Activated T-cell treated with anti-CD3 and anti-CD28 coated beads for 24 hours (primary cell): ENCODE measurements around the gene LATS1.
"Not testable (repeated sequence)": the region's sequence is repeated elsewhere in the genome, so short reads cannot be mapped to it uniquely, and the experiment has no call there.

ENCODE experiments used
- DNase-seq: peaks from one replicate; pipeline ENCODE4 v3.0.0-alpha.2; 2020; ENCODE audit warnings: low read depth

Gene LATS1

GRCh38 chr6:149717588-149718458, at the start of gene LATS1:
Gene LATS1 (minus strand): TSS chr6:149718101. CDS start chr6:149702126, 15,975 bp downstream.
- DNase-seq: peak; percentile 88

- DNase-seq: no peak
These were observed 48.4 kb upstream of the LATS1 start for GRCh38 chr6:149766156-149766769.

DNA sequence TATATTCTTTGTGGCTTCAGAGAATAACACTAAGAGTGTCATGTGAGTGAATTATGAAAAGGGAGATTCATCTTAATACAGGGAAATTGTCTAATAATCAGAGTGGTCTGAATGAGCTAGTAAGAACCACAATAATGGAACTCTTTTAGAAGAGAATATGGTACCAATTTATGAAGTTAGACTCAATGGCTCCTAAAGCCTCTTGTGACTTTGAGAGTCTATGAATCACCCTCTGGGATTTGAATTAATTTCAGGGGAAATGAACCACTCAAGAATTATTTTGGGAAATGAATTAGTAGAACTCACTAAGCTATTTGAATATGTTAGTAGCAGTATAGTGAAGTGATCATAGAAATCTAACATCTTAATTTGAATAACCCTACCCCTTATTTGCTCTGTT, 46.0 kb upstream of the LATS1 start:
- DNase-seq: no peak

GRCh38 chr6:149761438-149761837, 43.5 kb upstream of the LATS1 start:
- DNase-seq: no peak

- no peak for DNase-seq
These were observed 38.3 kb upstream of the LATS1 start for GRCh38 chr6:149756261-149756636.

GRCh38 chr6:149755300-149756260, 37.7 kb upstream of the LATS1 start:
- no peak for DNase-seq

DNA sequence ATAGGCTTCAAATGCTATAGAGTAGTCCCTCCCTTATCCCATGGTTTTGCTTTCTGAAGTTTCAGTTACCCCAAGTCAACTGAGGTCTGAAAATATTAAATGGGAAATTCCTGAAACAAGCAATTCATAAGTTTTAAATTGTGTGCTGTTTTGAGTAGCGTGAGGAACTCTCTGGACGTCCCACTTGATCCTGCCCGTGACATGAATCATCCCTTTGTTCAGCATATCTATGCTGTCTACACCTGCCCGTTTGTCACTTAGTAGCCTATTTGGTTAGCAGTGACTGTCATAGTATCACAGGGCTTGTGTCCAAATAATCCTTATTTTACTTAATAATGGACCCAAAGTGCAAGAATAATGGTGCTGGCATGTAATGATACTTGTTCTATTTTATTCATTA, 36.6 kb upstream of the LATS1 start:
- DNase-seq: no peak

- DNase-seq: not testable (repeated sequence)
These were observed 35.4 kb upstream of the LATS1 start for GRCh38 chr6:149753374-149753637.

DNA sequence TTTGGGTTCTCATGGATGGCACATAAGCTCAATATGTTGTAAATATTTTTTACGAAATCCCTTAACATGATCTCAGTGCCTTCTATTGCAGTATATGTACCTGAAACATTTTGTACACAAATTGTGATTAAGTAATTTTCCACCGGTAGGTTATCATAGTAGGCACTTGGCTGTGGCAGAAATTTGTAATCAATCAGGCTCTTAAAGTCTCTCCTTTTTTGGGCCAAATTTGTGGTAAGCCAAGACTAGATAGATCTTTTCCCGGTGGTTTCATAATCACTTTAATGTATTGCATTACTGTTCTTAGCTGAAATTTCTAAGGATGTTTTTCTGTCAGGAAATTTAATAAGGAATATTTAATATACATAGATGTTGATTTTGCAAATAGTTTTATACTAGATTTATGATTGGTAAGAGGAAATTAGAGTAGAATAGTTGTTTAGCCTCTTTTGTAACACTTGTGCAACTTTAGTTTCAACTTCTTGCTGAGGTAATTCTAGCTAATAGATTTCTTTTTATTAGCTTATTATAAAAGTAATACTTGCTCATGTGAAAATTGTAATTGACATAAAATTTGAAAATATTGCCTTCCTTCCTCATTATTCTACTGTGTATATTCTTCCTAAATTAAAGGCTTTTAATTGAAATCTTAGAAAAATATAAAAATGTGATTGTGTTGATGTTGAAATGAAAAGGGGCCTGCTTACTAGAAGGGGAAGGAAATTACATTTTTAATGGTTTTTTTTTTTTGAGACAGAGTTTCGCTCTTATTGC, 34.9 kb upstream of the LATS1 start:
- DNase-seq: no peak

- not testable (repeated sequence) for DNase-seq
These were observed 34.0 kb upstream of the LATS1 start for GRCh38 chr6:149751920-149752319.

DNA sequence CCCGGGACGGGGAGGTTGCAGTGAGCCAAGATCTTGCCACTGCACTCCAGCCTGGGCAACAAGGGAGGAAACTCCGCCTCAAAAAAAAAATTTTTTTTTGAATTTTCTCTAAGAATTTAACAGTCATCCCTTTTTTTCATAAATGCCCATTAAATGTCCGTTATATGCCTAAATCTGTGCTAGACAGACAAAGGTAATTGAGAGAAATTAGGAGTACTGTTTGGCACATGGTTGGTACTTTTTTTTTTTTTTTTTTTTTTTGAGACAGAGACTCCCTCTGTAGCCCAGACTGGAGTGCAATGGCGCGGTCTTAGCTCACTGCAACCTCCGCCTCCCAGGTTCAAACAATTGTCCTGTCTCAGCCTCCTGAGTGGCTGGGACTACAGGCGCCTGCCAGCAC, 33.3 kb upstream of the LATS1 start:
- no peak for DNase-seq

DNA sequence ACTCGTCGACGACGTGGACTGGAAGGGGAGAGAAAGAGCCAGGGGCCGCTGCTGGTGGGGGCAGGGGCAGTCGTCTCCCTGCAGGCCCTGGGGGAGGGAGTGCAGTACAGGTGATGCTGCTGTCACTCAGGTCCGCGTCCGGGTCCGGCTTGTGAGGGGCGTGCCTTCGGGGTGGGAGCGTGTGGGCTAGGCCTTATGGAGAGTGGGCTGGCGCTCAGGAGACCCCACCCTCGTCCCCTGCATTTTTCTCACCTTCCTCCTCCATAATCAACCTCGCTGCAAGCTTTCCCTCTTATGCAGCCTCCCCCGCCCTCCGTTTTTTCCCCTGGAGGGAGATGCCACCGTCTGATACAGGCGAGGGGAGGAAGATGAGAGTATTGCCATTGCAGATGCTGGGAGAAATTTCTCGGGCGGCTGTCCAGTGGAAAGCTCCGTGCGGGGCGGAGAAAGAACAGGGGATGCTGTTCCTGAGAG, 32.3 kb upstream of the LATS1 start:
- DNase-seq: peak; percentile 54

GRCh38 chr6:149749594-149750135, 31.8 kb upstream of the LATS1 start, which contains the start of gene PCMT1:
Gene PCMT1 (plus strand): TSS chr6:149749741. CDS start chr6:149749902, 161 bp downstream.
- peak; percentile 92 for DNase-seq

DNA sequence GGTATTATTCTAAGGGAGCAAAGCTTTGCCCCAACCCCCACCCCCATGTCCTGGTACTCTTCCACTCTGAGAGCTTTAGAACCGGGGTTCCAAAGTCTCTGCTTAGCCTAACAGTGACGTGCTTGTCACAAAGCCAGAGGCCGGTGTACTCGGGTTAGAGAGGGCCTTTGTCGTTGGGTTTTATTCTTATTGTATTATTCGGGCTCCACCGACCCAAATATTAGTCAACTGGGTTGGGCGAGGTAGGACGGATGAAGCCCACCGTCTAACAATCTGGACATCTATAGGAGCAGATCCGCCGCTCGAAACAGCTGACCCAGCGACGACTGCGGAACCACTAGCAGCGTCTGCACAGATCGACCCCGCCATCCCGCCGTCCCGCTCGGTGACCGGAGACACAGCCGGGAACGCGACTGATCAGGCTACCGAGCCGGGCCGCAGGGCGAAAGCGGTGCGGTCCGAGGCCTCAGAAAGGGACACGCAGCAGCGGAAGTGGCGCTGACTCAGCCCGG, 31.2 kb upstream of the LATS1 start:
- not testable (repeated sequence) for DNase-seq

DNA sequence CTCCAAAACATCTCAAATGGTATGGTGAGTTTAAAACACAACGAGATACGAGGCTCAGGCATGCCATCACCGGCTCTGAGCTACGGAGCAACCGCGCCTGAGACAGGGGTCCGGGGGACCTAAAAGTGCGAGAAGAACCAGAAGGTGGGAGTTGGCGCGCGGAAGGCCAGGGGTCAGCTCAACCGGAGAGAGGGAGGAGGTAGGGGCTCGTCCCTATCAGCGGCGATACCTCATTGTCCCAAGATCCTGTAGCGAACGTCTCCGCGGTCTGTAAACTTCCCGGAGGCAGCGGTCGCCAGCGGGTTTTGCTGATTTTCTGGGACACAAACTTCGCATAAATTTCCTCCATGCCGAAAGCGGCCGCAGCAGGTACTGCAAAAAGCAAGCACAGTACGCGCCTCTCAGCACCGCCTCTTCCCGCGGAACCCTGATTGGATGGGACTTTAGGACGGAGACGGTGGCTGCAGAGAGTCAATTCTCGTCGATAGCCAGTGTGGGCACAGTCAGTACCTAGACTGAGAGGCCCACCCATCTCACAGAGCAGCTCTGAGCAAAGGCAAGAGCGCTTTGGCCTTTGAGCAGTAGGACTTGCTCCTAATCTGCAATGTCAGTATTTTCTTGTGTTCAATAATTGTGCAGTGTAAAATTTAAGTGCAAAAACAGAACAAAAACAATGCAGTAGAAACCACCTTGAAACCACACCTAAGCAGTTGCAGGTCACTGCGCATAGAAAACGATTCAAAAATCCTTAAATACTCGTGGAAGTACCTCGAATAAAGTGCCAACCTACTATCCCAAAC, 28.4 kb upstream of the LATS1 start, which contains the start of gene NUP43:
Gene NUP43, minus strand, starts transcription at position 383 of the 800 bp plus-strand sequence. Its CDS starts 34 bp downstream, at position 349.
- peak; percentile 90 for DNase-seq

- not testable (repeated sequence) for DNase-seq
These were observed 27.4 kb upstream of the LATS1 start for GRCh38 chr6:149745252-149745651.

DNA sequence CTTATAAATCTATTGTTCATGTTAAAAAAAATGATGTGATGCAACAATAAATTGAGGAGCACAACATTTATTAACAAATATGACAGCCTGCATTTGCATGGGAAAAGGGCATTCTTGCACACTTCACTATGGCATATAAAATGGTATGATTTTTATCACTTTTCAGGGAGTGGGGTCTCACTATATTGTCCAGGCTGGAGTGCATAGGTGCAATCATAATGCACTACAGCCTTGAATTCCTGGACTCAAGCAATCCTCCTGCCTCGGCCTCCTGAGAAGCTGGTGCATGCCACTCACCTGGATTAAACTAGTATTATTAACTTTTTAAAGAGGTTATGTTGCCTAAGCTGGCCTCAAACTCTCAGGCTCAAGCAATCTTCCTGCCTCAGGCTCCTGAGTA, 17.0 kb upstream of the LATS1 start:
- DNase-seq: no peak

DNA sequence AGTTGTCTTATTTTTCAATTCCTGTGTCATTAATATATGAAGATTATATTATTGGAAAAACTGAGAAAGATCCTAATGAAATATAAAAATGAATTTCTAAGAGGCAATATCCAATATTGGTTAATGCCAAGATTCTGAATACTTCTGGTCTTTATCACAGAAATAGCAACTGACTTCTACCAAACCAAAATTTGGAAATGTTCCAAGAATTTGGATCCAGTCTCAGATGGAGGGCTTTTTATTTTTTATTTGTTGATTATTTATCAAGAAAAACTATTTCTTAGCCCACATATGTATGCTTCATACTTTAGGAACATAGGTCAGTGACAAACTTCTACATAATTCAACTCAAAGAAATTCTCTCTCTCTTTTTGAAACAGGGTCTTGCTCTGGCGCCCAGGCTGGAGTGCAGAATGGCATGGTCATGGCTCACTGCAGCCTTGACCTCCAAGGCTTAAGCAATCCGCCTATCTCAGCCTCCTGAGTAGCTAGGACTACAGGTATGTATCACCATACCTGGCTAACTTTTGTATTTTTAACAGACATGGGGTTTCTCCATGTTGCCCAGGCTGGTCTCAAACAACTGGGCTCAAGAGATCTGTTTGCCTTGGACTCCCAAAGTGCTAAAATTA, 15.3 kb upstream of the LATS1 start:
- no peak for DNase-seq

DNA sequence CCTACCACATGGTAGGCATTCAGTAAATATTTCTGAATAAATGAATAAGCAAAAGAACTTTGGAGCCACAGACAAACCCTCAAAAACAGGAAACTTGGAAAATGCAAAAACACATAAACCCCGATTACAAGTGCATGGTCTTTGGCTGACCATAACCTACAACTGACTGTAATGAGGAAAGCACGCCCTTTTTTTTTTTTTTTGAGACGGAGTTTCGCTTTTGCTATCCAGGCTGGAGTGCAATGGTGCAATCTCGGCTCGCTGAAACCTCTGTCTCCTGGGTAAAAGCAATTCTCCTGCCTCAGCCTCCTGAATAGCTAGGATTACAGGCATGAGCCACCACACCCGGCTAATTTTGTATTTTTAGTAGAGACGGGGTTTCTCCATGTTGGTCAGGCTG, 11.9 kb upstream of the LATS1 start:
- no peak for DNase-seq
